Trophoblast cell (in vitro differentiated cells and primary cell): Measurements from ENCODE around the gene TSPYL4.

Experiments
- DNase-seq, 2 donors: peaks; one replicate each; pipeline ENCODE4 v3.0.0-alpha.2; 2016
- H2AFZ ChIP-seq: 2 replicates; pipeline ENCODE4 v1.6.1; 2013; ENCODE audit warnings: low read length, moderate library complexity, mild to moderate bottlenecking; ENCODE audit not compliant: insufficient read depth, poor library complexity
- H2AK5ac ChIP-seq: 2 replicates; pipeline ENCODE4 v1.6.1; 2013; ENCODE audit warnings: mild to moderate bottlenecking, low read length
- H2BK120ac ChIP-seq: 2 replicates; pipeline ENCODE4 v1.6.1; 2013; ENCODE audit warnings: low read length, mild to moderate bottlenecking, moderate library complexity; ENCODE audit not compliant: insufficient read depth, poor library complexity
- H2BK12ac ChIP-seq: 2 replicates; pipeline ENCODE4 v1.6.1; 2013; ENCODE audit warnings: mild to moderate bottlenecking, low read length, moderate library complexity
- H2BK5ac ChIP-seq: 2 replicates; pipeline ENCODE4 v1.6.1; 2013; ENCODE audit warnings: low read length, low read depth, moderate library complexity, mild to moderate bottlenecking; ENCODE audit not compliant: poor library complexity
- H3K14ac ChIP-seq: 2 replicates; pipeline ENCODE4 v1.6.1; 2013; ENCODE audit warnings: mild to moderate bottlenecking, low read length
- H3K18ac ChIP-seq: 2 replicates; pipeline ENCODE4 v1.6.1; 2013; ENCODE audit warnings: mild to moderate bottlenecking, low read length
- H3K23ac ChIP-seq: 2 replicates; pipeline ENCODE4 v1.6.1; 2013; ENCODE audit warnings: low read length
- H3K27ac ChIP-seq: 2 replicates; pipeline ENCODE4 v1.5.1; 2013; ENCODE audit warnings: low read depth, mild to moderate bottlenecking, inconsistent platforms, low read length, moderate library complexity
- H3K27me3 ChIP-seq: 2 replicates; pipeline ENCODE4 v1.6.1; 2013; ENCODE audit warnings: inconsistent platforms, mild to moderate bottlenecking, low read length, moderate library complexity; ENCODE audit not compliant: insufficient read depth
- H3K36me3 ChIP-seq, 2 experiments: 1 replicate in 1 of 2; 2 replicates in 1 of 2; pipeline ENCODE4 v1.6.1; 2013; ENCODE audit warnings: low read length in 2 of 2, mild to moderate bottlenecking in 2 of 2, moderate library complexity in 1 of 2; ENCODE audit not compliant: insufficient read depth in 2 of 2, control insufficient read depth in 1 of 2
- H3K4ac ChIP-seq: 2 replicates; pipeline ENCODE4 v1.6.1; 2013; ENCODE audit warnings: low read depth, mild to moderate bottlenecking, low read length, moderate library complexity
- H3K4me1 ChIP-seq, 2 experiments: 1 replicate in 1 of 2; 2 replicates in 1 of 2; pipeline ENCODE4 v1.6.1; 2013; ENCODE audit warnings: low read length in 2 of 2, mild to moderate bottlenecking in 2 of 2, moderate library complexity in 1 of 2; ENCODE audit not compliant: insufficient read depth in 2 of 2, control insufficient read depth in 1 of 2
- H3K4me2 ChIP-seq: 2 replicates; pipeline ENCODE4 v1.6.1; 2013; ENCODE audit warnings: inconsistent platforms, mild to moderate bottlenecking, low read length, moderate library complexity
- H3K4me3 ChIP-seq: 2 replicates; pipeline ENCODE4 v1.5.1; 2013; ENCODE audit warnings: mild to moderate bottlenecking, low read depth, low read length, inconsistent platforms
- H3K79me1 ChIP-seq: one replicate; pipeline ENCODE4 v1.6.1; 2013; ENCODE audit warnings: low read length
- H3K79me2 ChIP-seq: 2 replicates; pipeline ENCODE4 v1.6.1; 2013; ENCODE audit warnings: low read length, mild to moderate bottlenecking; ENCODE audit not compliant: control insufficient read depth, insufficient read depth, poor library complexity
- H3K9ac ChIP-seq: 2 replicates; pipeline ENCODE4 v1.6.1; 2013; ENCODE audit warnings: mild to moderate bottlenecking, low read length
- H3K9me3 ChIP-seq: 2 replicates; pipeline ENCODE4 v1.6.1; 2013; ENCODE audit warnings: low read depth, mild to moderate bottlenecking, control low read depth, inconsistent platforms, low read length; ENCODE audit not compliant: insufficient read depth
- H4K12ac ChIP-seq: 2 replicates; pipeline ENCODE4 v1.6.1; 2013; ENCODE audit warnings: low read depth, mild to moderate bottlenecking, low read length, moderate library complexity
- H4K8ac ChIP-seq: 2 replicates; pipeline ENCODE4 v1.6.1; 2013; ENCODE audit warnings: low read depth, mild to moderate bottlenecking, low read length, moderate library complexity
- H4K91ac ChIP-seq: one replicate; pipeline ENCODE4 v1.6.1; 2013; ENCODE audit warnings: low read depth, mild to moderate bottlenecking, low read length, moderate library complexity
- WGBS: extraction: QIAGEN DNeasy Blood & Tissue Kit; methylation state at CpG from one replicate; pipeline ENCODE4 v1.1.7; 2013; ENCODE audit warnings: missing lambda C conversion rate; ENCODE audit not compliant: insufficient read length, insufficient coverage; ENCODE audit errors: extremely low coverage; 5-methylcytosine and 5-hydroxymethylcytosine counted together

TSPYL4 gene

DNA sequence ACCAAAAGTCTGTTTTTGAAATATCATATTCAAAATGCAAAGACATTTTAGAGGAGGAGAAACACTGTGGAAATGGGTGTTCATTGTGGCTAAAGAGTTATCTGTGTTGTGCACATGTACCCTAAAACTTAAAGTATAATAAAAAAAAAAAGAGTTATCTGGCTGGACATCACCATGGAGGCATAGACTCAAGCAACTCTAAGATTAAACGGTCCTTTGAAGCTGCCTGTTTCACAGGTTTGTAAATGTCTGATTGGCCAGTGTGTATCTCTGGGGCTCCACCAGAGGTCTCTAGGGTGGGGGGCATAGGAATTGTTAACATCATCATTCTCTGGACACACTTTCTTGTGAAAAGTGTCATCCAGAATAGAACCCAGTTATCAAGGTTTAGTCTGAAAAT, 39.2 kb downstream of the TSPYL4 start:
- no peak overlapping the region for H3K4ac ChIP-seq
- H3K9me3 ChIP-seq: no peaks in the 10 kb centered on the region
- no peaks in the 10 kb centered on the region for H3K36me3 ChIP-seq
- no peak overlapping the region for H3K4me2 ChIP-seq
- no peak overlapping the region for H3K9ac ChIP-seq
- no peak overlapping the region for H3K18ac ChIP-seq
- H3K27me3 ChIP-seq: no peaks in the 10 kb centered on the region
- H3K4me3 ChIP-seq: no peak overlapping the region
- H2AK5ac ChIP-seq: no peak overlapping the region
- H3K23ac ChIP-seq: no peak overlapping the region
- H3K14ac ChIP-seq: no peak overlapping the region
- H2BK5ac ChIP-seq: no peak overlapping the region
- H2AFZ ChIP-seq: no peak overlapping the region
- no peak overlapping the region for H4K12ac ChIP-seq
- H4K91ac ChIP-seq: no peak overlapping the region
- no CpG with 5 or more reads among the region's 1 CpG for WGBS
- H3K79me2 ChIP-seq: no peaks in the 10 kb centered on the region
- no peak overlapping the region for H3K27ac ChIP-seq
- no peaks in the 10 kb centered on the region for H3K4me1 ChIP-seq
- H4K8ac ChIP-seq: no peak overlapping the region
- no peaks in the 10 kb centered on the region for H3K79me1 ChIP-seq
- H2BK12ac ChIP-seq: no peak overlapping the region
- DNase-seq: no peak
- H2BK120ac ChIP-seq: no peak overlapping the region

- H3K4me1 ChIP-seq: no peaks in the 10 kb centered on the region
- H3K9me3 ChIP-seq: no peaks in the 10 kb centered on the region
- H3K79me1 ChIP-seq: no peaks in the 10 kb centered on the region
- no peak overlapping the region for H3K4ac ChIP-seq
- H2BK12ac ChIP-seq: no peak overlapping the region
- H3K36me3 ChIP-seq: no peaks in the 10 kb centered on the region
- H3K79me2 ChIP-seq: no peaks in the 10 kb centered on the region
- DNase-seq: peak; percentile 86 to 95
- H3K4me2 ChIP-seq: no peak overlapping the region
- H3K18ac ChIP-seq: no peak overlapping the region
- H4K8ac ChIP-seq: no peak overlapping the region
- H2BK120ac ChIP-seq: no peak overlapping the region
- no peak overlapping the region for H4K12ac ChIP-seq
- no peak overlapping the region for H3K27ac ChIP-seq
- H3K14ac ChIP-seq: no peak overlapping the region
- no CpG with 5 or more reads among the region's 3 CpGs for WGBS
- H4K91ac ChIP-seq: no peak overlapping the region
- H3K9ac ChIP-seq: no peak overlapping the region
- H2BK5ac ChIP-seq: no peak overlapping the region
- no peak overlapping the region for H2AFZ ChIP-seq
- no peak overlapping the region for H3K4me3 ChIP-seq
- no peak overlapping the region for H2AK5ac ChIP-seq
- H3K23ac ChIP-seq: no peak overlapping the region
- H3K27me3 ChIP-seq: no peaks in the 10 kb centered on the region
Observed at GRCh38 chr6:116210750-116211425, 43.0 kb downstream of the TSPYL4 start.

GRCh38 chr6:116210316-116210715, 43.6 kb downstream of the TSPYL4 start:
- H3K79me1 ChIP-seq: no peaks in the 10 kb centered on the region
- WGBS: no CpG with 5 or more reads among the region's 5 CpGs
- H2BK5ac ChIP-seq: no peak overlapping the region
- H4K8ac ChIP-seq: no peak overlapping the region
- H3K27me3 ChIP-seq: no peaks in the 10 kb centered on the region
- no peak overlapping the region for H2AFZ ChIP-seq
- H4K12ac ChIP-seq: no peak overlapping the region
- no peak overlapping the region for H4K91ac ChIP-seq
- H3K36me3 ChIP-seq: no peaks in the 10 kb centered on the region
- H2BK120ac ChIP-seq: no peak overlapping the region
- no peak overlapping the region for H3K4ac ChIP-seq
- H3K79me2 ChIP-seq: no peaks in the 10 kb centered on the region
- no peak overlapping the region for H3K14ac ChIP-seq
- H2AK5ac ChIP-seq: no peak overlapping the region
- H3K18ac ChIP-seq: no peak overlapping the region
- no peak overlapping the region for H3K4me2 ChIP-seq
- H3K9ac ChIP-seq: no peak overlapping the region
- no peaks in the 10 kb centered on the region for H3K9me3 ChIP-seq
- DNase-seq: peak; percentile 30 to 69
- no peak overlapping the region for H2BK12ac ChIP-seq
- no peak overlapping the region for H3K27ac ChIP-seq
- H3K4me1 ChIP-seq: no peaks in the 10 kb centered on the region
- H3K23ac ChIP-seq: no peak overlapping the region
- H3K4me3 ChIP-seq: no peak overlapping the region

DNA sequence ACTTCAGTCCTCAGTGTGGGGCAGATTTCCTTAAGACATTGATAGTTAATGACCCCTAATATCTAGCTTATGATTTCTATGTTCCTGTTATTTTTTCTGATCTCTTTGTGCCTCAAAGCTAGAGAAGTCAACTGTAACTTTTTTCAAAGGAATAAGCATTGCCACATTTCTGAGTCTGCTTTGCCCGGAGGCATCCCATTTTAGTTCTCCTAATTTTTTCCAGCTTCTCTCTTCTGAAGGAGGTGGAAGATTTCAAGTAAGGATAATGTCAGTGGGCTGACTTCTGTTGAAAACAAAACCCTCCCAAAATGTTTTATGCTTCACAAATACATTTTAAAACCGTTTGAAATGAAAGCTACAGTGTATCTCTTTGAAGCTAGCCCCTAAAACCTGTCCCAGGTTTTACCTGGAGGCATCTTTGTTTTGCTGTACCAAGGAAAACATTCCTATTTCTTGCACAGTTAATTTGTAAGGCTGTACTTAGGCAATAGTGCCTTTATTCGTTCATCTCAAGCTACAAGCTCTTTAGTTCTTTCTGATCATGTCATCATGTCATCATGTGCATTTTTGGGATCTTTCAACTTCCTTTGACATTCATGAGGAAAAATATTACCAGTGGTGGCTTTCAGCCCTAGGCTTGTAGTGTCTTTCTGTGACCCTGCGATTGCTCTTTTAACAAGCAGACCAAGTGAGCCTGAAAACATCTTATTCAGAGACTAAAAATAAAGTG, 45.7 kb downstream of the TSPYL4 start:
- Histone ChIP-seq H2BK5ac (no peak overlapping the region), H3K79me2 (no peaks in the 10 kb centered on the region), H3K4me1 (no peaks in the 10 kb centered on the region), H3K9ac (no peak overlapping the region), H2AK5ac (no peak overlapping the region), H3K79me1 (no peaks in the 10 kb centered on the region), H3K14ac (no peak overlapping the region), H2BK12ac (no peak overlapping the region), H3K23ac (no peak overlapping the region), H3K4ac (no peak overlapping the region), H3K27ac (no peak overlapping the region), H3K36me3 (no peaks in the 10 kb centered on the region), H3K9me3 (no peaks in the 10 kb centered on the region), H3K4me3 (no peak overlapping the region), H2AFZ (no peak overlapping the region), H4K12ac (no peak overlapping the region), H3K27me3 (no peaks in the 10 kb centered on the region), H4K91ac (no peak overlapping the region), H3K18ac (no peak overlapping the region), H3K4me2 (no peak overlapping the region), H4K8ac (no peak overlapping the region), H2BK120ac (no peak overlapping the region)
- no CpG with 5 or more reads among the region's 4 CpGs for WGBS
- peak; percentile 37 to 92 for DNase-seq
